ENCODE measurements around the gene LRRC28.

LRRC28 gene

DNA sequence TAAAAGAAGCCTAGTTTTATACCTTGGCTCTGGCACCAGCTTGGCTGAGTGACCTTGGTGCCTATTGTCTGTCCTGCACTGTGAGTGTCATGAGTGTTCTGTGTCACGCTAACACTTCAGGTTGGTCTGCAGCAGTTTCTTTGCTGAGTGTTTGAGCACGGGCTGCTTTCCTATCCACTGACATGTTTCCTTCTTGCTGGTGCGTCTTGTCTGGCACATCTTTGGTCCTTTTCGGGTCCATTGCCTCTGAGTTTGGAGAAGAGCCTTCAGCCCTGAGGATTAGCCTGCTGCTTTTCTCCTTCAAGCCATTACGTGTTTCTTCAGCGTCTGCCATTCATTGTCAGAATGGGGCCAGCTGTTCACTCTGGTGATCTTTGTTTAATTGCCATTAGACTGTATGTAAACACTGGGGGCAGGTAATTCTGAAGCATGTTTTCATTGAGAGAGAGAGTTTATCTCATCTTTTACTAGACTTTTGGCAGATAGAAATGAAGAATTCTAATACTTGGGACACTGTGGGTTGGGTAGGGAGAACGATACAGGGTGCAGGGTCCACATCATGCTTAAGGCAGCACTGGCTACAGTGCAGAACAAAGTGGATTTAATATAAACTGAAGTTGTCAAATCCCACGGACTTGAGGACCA lies 55.5 kb downstream of the LRRC28 start:
- no peak overlapping the region for H3K4me3 Mint-ChIP-seq
- H3K9me3 Mint-ChIP-seq = no peaks in the 10 kb centered on the region
- H3K4me1 Mint-ChIP-seq = no peaks in the 10 kb centered on the region
- H3K27ac Mint-ChIP-seq = no peak overlapping the region
- H3K36me3 Mint-ChIP-seq = peaks cover 1 to 17% of the 10 kb centered on the region in 2 donors
- H3K27me3 Mint-ChIP-seq = no peaks in the 10 kb centered on the region
- DNase-seq (no peak), ATAC-seq (replicated peaks) (no peak)

DNA sequence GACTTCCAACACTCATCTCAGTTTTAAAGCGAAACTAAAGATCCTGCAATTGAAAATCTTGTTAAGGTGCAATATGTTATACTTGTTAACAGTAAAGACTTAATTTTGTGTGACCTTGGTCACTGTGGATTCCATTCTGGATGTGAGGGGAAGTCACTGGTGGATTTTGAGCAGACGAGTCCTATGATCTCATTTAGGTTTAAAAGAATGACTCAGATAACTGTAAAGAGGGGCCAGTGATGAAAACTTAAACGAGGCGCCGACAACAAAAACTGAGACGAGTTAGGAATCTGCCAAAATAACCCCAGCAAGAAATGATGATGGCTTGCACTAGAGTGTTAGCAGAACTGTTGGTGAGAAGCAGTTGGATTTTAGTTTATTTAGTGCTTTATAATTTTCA lies 56.5 kb downstream of the LRRC28 start:
- DNase-seq (no peak), ATAC-seq (replicated peaks) (no peak)
- peaks cover 4 to 14% of the 10 kb centered on the region in 2 donors for H3K36me3 Mint-ChIP-seq
- H3K4me3 Mint-ChIP-seq = no peak overlapping the region
- H3K27ac Mint-ChIP-seq = no peak overlapping the region
- H3K9me3 Mint-ChIP-seq = peaks cover 2 to 3% of the 10 kb centered on the region in 2 donors
- H3K27me3 Mint-ChIP-seq = no peaks in the 10 kb centered on the region
- no peaks in the 10 kb centered on the region for H3K4me1 Mint-ChIP-seq

DNA sequence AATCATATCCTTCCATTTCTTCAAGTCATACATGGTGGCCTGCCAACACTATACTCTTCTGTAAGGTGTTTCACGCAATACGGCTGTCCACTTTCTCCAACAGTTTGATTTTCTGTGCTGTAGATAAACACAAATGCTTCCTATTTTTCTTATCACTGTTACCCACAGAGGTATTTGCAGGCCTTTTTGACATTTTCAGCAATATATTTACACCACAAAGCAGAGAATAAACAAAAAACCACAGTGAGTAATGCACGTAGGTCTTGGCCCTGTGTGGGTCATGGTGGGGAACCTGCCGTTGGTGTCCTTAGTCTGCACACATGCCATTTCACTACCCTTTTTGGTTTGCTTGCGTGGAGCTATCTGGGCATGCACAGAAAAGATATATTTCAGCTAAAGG lies 59.5 kb downstream of the LRRC28 start:
- Mint-ChIP-seq H3K27me3 (no peaks in the 10 kb centered on the region), H3K27ac (no peak overlapping the region), H3K9me3 (peaks cover 8 to 9% of the 10 kb centered on the region in 2 donors), H3K36me3 (peaks cover 10 to 29% of the 10 kb centered on the region in 2 donors), H3K4me1 (no peaks in the 10 kb centered on the region), H3K4me3 (no peak overlapping the region)
- no peak for DNase-seq
- ATAC-seq (replicated peaks) = no peak

DNA sequence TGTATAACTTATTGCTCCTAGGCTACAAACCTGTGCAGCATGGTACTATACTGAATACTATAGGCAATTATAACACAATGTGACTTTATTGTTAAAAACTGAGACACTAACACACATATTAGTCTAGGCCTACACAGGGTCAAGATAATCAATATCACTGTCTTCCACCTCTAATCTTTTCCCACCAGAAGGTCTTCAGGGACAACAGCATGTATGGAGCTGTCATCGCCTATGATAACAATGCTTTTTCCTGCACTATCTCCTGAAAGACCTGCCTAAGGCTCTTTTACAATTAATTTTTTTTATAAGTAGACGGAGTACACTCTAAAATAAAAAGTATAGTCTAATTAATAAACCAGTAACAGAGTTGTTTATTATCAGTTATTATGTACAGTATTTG lies 60.9 kb downstream of the LRRC28 start:
- Mint-ChIP-seq H3K27me3 (no peaks in the 10 kb centered on the region), H3K4me3 (no peak overlapping the region), H3K27ac (no peak overlapping the region), H3K4me1 (peaks cover 0 to 2% of the 10 kb centered on the region in 2 donors), H3K9me3 (peaks cover 8 to 9% of the 10 kb centered on the region in 2 donors), H3K36me3 (peaks cover 12 to 30% of the 10 kb centered on the region in 2 donors)
- ATAC-seq (replicated peaks) (no peak), DNase-seq (no peak)

DNA sequence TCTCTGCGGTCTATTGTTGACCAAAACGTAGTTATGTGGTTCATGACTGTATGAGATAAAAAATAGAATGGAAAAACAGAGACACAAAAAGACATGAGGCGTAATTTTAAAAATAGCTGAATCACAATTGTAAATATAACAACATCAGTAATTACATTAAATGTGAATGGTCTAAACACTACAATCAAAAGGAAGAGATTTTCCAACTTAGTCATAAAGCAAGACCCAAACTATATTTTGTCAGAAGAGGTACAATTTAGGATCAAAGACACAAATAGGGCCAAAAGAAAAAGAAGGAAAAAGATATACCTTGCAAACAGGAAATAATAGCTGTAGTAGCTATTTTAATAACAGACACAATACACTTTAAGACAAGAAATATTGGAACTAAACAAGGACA lies 61.5 kb downstream of the LRRC28 start:
- Mint-ChIP-seq H3K4me3 (no peak overlapping the region), H3K27me3 (no peaks in the 10 kb centered on the region), H3K9me3 (peaks cover 8 to 9% of the 10 kb centered on the region in 2 donors), H3K27ac (no peak overlapping the region), H3K36me3 (peaks cover 12 to 30% of the 10 kb centered on the region in 2 donors), H3K4me1 (peaks cover 0 to 2% of the 10 kb centered on the region in 2 donors)
- ATAC-seq (replicated peaks) (no peak), DNase-seq (no peak)

DNA sequence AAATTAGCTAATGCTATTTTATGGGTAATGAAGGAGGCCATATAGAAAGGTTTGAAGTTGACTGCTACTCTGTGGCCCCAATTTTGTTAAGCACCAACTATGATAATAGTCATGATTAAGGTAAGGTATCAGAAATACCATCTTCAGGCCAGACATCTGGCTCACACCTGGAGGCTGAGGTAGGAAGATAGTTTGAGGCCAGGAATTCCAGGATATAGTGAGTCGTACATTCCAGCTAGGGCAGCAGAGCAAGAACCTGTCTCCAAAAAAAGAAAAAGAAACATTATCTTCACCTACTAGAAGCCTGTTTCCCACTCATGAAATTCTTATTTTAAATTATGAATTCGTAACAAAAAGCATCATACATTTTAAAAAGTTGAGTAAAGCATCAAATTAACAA lies 64.4 kb downstream of the LRRC28 start:
- no peak for DNase-seq
- peaks cover 8 to 9% of the 10 kb centered on the region in 2 donors for H3K9me3 Mint-ChIP-seq

DNA sequence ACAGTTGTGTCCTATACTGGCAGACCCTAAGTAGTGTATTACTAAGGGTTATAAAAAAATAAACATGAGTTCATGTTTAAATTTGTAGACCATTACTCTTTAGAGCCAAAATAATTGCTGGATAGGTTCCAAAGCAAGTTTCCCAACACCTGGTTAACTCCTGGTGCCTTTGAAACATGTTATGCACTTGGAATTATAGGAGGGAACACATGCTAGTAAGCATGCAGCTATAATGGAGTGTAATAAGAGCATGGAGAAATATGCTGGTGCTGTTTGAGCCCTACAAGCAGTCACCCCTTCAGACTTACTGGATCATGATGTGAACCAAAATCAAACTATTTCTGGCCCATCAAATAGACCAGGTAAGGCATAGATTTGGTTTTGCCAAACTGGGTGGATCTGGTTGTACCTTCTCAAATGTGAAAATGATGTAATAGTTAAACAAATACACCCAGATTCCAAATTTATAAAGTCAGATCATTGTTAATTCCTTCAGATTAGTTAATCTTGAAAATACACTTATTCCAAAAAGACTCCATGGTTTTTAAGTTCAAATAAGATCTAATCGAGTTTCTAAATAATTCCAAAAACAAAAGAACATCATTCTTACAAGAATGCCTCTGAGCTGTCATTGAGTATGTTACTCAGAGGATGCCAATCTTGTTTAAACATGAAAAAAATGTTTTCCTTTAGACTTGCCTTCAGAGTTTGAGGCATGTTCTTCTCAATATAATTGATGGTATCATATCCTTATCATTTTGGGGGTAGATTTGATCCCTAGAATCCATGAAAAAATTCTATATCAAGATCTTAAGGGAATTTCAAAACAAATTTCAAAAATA lies 69.3 kb downstream of the LRRC28 start:
- H3K9me3 Mint-ChIP-seq = peaks cover 5 to 6% of the 10 kb centered on the region in 2 donors
- no peak overlapping the region for H3K27ac Mint-ChIP-seq
- no peak for DNase-seq

More for the DNA sequence above, 64.4 kb downstream of the LRRC28 start:
- Mint-ChIP-seq H3K27me3 (no peaks in the 10 kb centered on the region), H3K4me1 (peaks cover 0 to 2% of the 10 kb centered on the region in 2 donors), H3K36me3 (peaks cover 12 to 26% of the 10 kb centered on the region in 2 donors), H3K27ac (no peak overlapping the region), H3K4me3 (no peak overlapping the region)
- no peak for ATAC-seq (replicated peaks)

DNA sequence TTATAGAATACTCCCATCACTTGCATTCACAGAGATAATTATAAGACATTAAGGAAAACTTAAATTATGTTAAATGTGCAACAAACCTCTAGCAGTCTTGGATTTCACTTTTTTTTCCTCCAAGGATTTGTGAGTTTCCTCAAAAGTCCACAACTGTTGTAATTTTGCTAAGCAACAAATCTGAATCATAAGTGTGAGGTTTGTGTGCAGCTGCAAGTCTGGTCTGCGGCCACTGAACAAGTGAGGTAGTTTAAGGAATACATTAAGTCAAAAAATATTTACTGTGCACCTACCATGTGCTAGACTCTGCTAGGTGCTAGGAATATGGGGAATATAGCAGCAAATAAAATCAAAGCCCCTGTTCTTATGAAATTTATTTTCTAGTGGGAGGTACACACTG lies 70.2 kb downstream of the LRRC28 start:
- peaks cover 3 to 15% of the 10 kb centered on the region in 2 donors for H3K36me3 Mint-ChIP-seq
- H3K4me3 Mint-ChIP-seq = no peak overlapping the region
- DNase-seq (no peak), ATAC-seq (replicated peaks) (no peak)
- H3K27ac Mint-ChIP-seq = no peak overlapping the region
- peaks cover 24 to 43% of the 10 kb centered on the region in 2 donors for H3K4me1 Mint-ChIP-seq
- peaks cover 8% of the 10 kb centered on the region in 2 donors for H3K9me3 Mint-ChIP-seq
- H3K27me3 Mint-ChIP-seq = no peaks in the 10 kb centered on the region

More for the DNA sequence above, 69.3 kb downstream of the LRRC28 start:
- Mint-ChIP-seq H3K4me3 (no peak overlapping the region), H3K36me3 (peaks cover 5 to 17% of the 10 kb centered on the region in 2 donors), H3K27me3 (no peaks in the 10 kb centered on the region), H3K4me1 (peaks cover 23 to 36% of the 10 kb centered on the region in 2 donors)
- no peak for ATAC-seq (replicated peaks)

DNA sequence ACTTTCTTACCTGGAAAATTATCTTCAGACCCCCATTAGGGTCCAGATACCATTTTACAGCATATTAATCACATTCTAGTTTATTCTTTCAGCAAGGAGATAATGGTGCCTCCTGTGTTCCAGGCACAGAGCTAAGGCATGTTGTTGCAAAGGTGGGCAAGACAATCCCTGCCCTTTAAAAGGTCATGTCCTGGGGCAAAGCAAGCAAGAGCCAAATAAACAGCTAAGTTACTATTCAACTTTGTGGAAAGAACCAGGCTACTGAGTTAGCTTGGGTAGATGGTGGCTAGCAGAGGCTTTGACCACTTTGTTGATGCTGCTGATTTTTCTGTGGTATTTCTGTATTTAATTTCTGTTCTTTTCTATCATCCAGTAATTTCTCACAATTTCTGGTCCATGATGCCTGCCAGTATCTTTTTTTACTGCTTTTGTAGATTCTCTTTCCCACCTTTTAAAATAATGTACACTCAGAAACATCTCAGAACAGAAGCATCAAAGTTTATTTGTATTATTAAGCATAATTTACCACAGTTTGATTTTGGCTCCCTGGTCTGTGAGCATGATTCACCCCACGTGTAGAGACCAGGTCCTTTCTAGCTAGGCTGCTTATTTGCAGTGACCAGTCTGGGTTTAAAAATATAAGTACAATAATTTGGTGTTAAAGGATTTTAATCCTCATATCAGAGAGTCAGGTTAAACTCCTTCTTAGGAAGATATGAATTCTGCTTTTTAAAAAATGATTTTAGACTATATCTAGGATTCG lies 71.5 kb downstream of the LRRC28 start:
- Mint-ChIP-seq H3K9me3 (peaks cover 8% of the 10 kb centered on the region in 2 donors), H3K4me3 (no peak overlapping the region), H3K27me3 (no peaks in the 10 kb centered on the region), H3K27ac (no peak overlapping the region), H3K36me3 (peaks cover 3 to 14% of the 10 kb centered on the region in 2 donors), H3K4me1 (peaks cover 27 to 49% of the 10 kb centered on the region in 2 donors)
- ATAC-seq (replicated peaks) (no peak), DNase-seq (no peak)

DNA sequence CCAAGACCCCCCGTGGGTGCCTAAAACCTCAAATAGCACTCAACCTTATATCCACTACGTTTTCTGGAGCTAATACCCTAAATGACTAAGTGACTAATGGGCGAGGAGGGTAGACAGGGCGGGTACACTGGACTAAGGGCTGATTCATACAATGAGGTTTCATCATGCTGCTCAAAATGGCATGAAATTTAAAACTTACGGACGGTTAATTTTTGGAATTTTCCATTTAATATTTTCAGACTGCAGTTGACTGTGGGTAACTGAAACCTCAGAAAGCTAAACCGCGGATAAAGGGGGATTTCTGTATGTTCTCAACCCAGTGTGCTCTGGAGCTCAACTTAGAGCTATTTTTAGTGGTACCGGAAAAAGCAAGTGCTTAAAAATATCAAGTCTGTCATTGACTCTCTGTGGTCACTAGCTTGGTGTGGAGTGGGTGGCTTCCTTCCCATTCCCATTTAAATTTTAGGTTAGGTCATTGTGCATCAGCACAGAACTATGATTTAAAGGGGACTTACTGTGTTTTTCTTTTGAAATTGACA lies 72.9 kb downstream of the LRRC28 start:
- Mint-ChIP-seq H3K36me3 (peaks cover 3 to 14% of the 10 kb centered on the region in 2 donors), H3K4me3 (peak overlapping the region; percentile 40 to 56), H3K27me3 (no peaks in the 10 kb centered on the region), H3K4me1 (peaks cover 30 to 55% of the 10 kb centered on the region in 2 donors), H3K9me3 (peaks cover 8% of the 10 kb centered on the region in 2 donors), H3K27ac (peak overlapping the region; percentile 92)
- ATAC-seq (replicated peaks) = peak; percentile 94 to 95
- peak; percentile 66 for DNase-seq

DNA sequence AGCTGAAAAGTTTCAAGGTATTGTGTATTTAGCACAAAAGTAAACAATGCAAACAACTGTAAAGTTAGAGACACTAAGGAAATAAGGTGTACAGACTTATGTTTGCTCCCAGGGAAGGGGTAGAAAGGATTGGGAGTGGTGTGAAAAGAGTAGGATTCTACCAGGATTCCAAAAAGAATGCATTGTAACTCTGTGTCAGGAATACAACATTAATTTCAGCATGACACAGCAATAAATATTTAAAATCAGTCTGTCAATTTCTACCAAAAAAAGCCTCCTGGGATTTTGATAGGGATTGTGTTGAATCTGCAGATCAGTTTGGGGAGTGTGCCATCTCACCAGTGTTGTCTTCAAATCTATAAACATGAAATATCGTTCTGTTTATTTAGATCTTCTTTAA lies 73.4 kb downstream of the LRRC28 start:
- ATAC-seq (replicated peaks) = no peak
- Mint-ChIP-seq H3K4me3 (peak overlapping the region; percentile 40 to 56), H3K27me3 (no peaks in the 10 kb centered on the region)

DNA sequence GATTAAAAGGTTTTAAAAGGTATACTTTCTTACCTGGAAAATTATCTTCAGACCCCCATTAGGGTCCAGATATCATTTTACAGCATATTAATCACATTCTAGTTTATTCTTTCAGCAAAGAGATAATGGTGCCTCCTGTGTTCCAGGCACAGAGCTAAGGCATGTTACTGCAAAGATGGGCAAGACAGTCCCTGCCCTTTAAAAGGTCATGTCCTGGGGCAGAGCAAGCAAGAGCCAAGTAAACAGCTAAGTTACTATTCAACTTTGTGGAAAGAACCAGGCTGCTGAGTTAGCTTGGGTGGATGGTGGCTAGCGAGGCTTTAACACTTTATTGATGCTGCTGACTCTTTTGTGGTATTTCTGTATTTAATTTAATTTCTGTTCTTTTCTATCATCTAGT lies 75.0 kb downstream of the LRRC28 start:
- Mint-ChIP-seq H3K9me3 (peaks cover 8% of the 10 kb centered on the region in 2 donors), H3K27ac (no peak overlapping the region), H3K27me3 (no peaks in the 10 kb centered on the region), H3K4me1 (peaks cover 32 to 65% of the 10 kb centered on the region in 2 donors), H3K4me3 (no peak overlapping the region), H3K36me3 (peaks cover 3 to 14% of the 10 kb centered on the region in 2 donors)
- ATAC-seq (replicated peaks) = no peak
- no peak for DNase-seq

More for the DNA sequence above, 73.4 kb downstream of the LRRC28 start:
- peaks cover 8% of the 10 kb centered on the region in 2 donors for H3K9me3 Mint-ChIP-seq
- H3K4me1 Mint-ChIP-seq = peaks cover 30 to 55% of the 10 kb centered on the region in 2 donors
- peaks cover 3 to 14% of the 10 kb centered on the region in 2 donors for H3K36me3 Mint-ChIP-seq
- peak overlapping the region; percentile 92 for H3K27ac Mint-ChIP-seq
- DNase-seq = no peak

DNA sequence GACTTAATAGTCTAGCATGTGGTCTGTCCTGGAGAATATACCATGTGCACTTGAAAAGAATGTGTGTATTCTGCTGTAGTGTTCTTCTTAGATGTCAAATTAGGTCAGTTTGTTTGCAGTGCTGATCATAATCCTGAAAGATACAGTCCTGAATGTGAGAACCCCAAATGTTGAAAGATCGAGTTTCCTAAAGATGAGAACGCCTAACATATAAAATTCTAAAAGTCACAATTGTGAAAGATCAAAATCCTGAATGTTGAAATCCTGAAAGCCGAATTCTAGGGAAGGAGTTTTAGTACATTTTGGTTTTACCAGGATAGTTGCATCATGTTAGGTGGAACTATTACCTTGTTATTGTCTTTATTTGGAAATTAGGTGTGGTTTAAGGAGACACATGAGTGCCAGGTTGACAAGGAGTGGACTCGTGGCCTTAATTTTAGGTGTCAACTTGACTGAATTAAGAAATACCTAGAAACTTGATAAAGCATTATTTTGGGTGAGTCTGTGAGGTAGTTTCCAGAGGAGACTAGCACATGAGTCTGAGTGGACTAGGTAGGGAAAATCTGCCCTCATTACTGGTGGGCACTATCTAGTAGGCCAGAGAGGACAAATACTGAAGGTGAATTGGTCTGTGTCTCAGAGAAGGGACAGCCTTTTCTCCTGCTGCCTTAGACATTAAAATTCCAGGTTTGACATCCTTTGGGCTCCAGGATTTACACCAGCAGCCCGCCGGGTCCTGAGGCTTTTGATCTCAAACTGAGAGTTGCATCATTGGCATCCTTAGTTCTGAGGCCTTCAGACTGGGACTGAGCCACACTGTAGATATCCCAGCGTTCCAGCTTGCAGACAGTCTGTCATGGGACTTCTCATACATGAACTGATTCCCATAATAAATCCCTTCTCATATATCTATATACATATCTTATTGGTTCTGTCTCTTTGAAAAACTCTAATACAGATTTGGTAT lies 77.1 kb downstream of the LRRC28 start:
- ATAC-seq (replicated peaks) (no peak), DNase-seq (no peak)
- Mint-ChIP-seq H3K36me3 (peaks cover 3 to 14% of the 10 kb centered on the region in 2 donors), H3K4me3 (no peak overlapping the region), H3K27me3 (no peaks in the 10 kb centered on the region), H3K27ac (no peak overlapping the region), H3K9me3 (peaks cover 8% of the 10 kb centered on the region in 2 donors), H3K4me1 (peaks cover 27 to 59% of the 10 kb centered on the region in 2 donors)
